Measurements from ENCODE around the gene ZNFX1.

DNA sequence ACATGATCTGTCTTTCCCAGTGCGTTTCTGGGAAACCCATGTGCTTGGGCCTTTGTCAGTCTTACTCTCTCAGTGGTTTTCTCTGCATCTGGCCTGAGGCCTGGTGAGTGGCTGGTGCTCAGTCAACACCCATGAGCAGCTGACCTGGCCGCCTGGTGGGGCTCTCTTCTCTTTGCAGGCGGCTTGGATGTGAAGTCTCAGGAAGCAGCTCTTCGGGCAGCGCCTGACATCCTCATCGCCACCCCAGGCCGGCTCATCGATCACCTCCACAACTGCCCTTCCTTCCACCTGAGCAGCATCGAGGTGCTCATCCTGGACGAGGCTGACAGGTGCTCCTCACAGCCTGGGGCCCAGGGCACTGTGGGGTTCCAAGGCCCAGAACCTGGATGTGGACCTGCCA, 47.8 kb downstream of the ZNFX1 start:
- TF ChIP-seq, protein P1, sequence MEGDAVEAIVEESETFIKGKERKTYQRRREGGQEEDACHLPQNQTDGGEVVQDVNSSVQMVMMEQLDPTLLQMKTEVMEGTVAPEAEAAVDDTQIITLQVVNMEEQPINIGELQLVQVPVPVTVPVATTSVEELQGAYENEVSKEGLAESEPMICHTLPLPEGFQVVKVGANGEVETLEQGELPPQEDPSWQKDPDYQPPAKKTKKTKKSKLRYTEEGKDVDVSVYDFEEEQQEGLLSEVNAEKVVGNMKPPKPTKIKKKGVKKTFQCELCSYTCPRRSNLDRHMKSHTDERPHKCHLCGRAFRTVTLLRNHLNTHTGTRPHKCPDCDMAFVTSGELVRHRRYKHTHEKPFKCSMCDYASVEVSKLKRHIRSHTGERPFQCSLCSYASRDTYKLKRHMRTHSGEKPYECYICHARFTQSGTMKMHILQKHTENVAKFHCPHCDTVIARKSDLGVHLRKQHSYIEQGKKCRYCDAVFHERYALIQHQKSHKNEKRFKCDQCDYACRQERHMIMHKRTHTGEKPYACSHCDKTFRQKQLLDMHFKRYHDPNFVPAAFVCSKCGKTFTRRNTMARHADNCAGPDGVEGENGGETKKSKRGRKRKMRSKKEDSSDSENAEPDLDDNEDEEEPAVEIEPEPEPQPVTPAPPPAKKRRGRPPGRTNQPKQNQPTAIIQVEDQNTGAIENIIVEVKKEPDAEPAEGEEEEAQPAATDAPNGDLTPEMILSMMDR (conservative IDR thresholded peaks at IDR 0.05), result no peak
- TF ChIP-seq ZFX (IDR thresholded peaks at IDR 0.05), result no peak
